GM12878 (cell line): ENCODE data around the gene LRRN4CL. TPM values are rescaled to one million over a fixed set of nuclear protein-coding genes. Genes with fewer than 3 reads are reported as not detected.

ENCODE experiments used
- ATAC-seq: fragments of 200-7000 bp; cut with Tn5 transposase; 3 replicates; pipeline ENCODE4 v1.9.1; 2020; ENCODE audit warnings: mild to moderate bottlenecking, moderate library complexity
- BruUV-seq: library from RNA; stranded (reverse); fragments of 400-500 nt; replicated peaks from 2 replicates; lab custom pipeline; 2021; lab: Mats Ljungman, UMichigan
- CTCF ChIA-PET: fragments of 300-600 bp; sonication (Branson Sonifier 250); formaldehyde crosslinking; extraction: SDS; loops from one replicate; lab custom pipeline; 2021; ENCODE audit warnings: inconsistent platforms; lab: Yijun Ruan, JAX
- POLR2A ChIA-PET: fragments of 350-600 bp; formaldehyde crosslinking; extraction: SDS; loops from one replicate; lab custom pipeline; 2021; ENCODE audit warnings: inconsistent platforms; lab: Charles Lee
- RAD21 ChIA-PET: fragments of 300-600 bp; sonication (Branson Sonifier 250); formaldehyde crosslinking; loops from one replicate; lab custom pipeline; 2023; ENCODE audit warnings: antibody characterized with exemption; ENCODE audit not compliant: unreplicated experiment; lab: Charles Lee
- SMC1A ChIA-PET: fragments of 300-600 bp; sonication (Branson Sonifier 250); formaldehyde crosslinking; loops from one replicate; lab custom pipeline; 2023; ENCODE audit not compliant: unreplicated experiment, uncharacterized antibody; lab: Charles Lee
- DNase-seq: peaks from one replicate; pipeline ENCODE4 v3.0.0-alpha.2; 2011; ENCODE audit warnings: low read depth, low spot score
- FAIRE-seq: peaks from 3 replicates; lab custom pipeline; 2011; peaks lifted over from hg19 to GRCh38; lab: Jason Lieb, UNC
- H2AFZ ChIP-seq: 2 replicates; pipeline ENCODE4 v1.6.0; 2011; ENCODE audit warnings: low read depth, low read length, control low read depth; ENCODE audit not compliant: control insufficient read depth
- H3K27ac ChIP-seq: 2 replicates; pipeline ENCODE4 v1.5.1; 2011; ENCODE audit warnings: control low read depth; ENCODE audit not compliant: control insufficient read depth, insufficient read depth
- H3K27me3 ChIP-seq, 2 experiments: replicated peaks in 1 of 2; 2 replicates each; pipeline versions ENCODE4 v1.6.0 to v1.6.1; 2011; ENCODE audit warnings: low read length in 1 of 2; ENCODE audit not compliant: control insufficient read depth in 2 of 2, insufficient read depth in 2 of 2
- H3K36me3 ChIP-seq, 2 experiments: 2 replicates each; pipeline ENCODE4 v1.5.1; 2011; ENCODE audit warnings: low read length in 1 of 2; ENCODE audit not compliant: control insufficient read depth in 2 of 2, insufficient read depth in 2 of 2
- H3K4me1 ChIP-seq: 2 replicates; pipeline ENCODE4 v1.6.1; 2011; ENCODE audit warnings: mild to moderate bottlenecking, low read length, moderate library complexity, mixed read lengths; ENCODE audit not compliant: control insufficient read depth, insufficient read depth
- H3K4me2 ChIP-seq: 2 replicates; pipeline ENCODE4 v1.6.0; 2011; ENCODE audit warnings: control low read depth; ENCODE audit not compliant: control insufficient read depth, insufficient read depth
- H3K4me3 ChIP-seq: fragments of 200-600 bp; sonication (generic); 2 replicates; pipeline ENCODE4 v1.5.1; 2016
- H3K79me2 ChIP-seq: 2 replicates; pipeline ENCODE4 v1.6.0; 2011; ENCODE audit warnings: low read length; ENCODE audit not compliant: control insufficient read depth, insufficient read depth
- H3K9ac ChIP-seq: 2 replicates; pipeline ENCODE4 v1.8.0; 2011; ENCODE audit warnings: low read length, control low read depth, mixed read lengths; ENCODE audit not compliant: control insufficient read depth, insufficient read depth
- H3K9me3 ChIP-seq: replicated peaks from 3 replicates; pipeline ENCODE4 v1.5.1; 2011; ENCODE audit warnings: mild to moderate bottlenecking, low read length; ENCODE audit not compliant: control insufficient read depth, insufficient read depth
- H4K20me1 ChIP-seq: 2 replicates; pipeline ENCODE4 v1.6.0; 2011; ENCODE audit not compliant: control insufficient read depth, insufficient read depth
- DPF2 ChIP-seq: fragments of 450-650 bp; IDR thresholded peaks from 2 replicates; pipeline ENCODE4 v1.6.1; 2017; ENCODE audit warnings: mild to moderate bottlenecking
- GATAD2B ChIP-seq: fragments of 450-650 bp; conservative IDR thresholded peaks from 2 replicates; pipeline ENCODE4 v1.6.1; 2017; ENCODE audit warnings: low read depth, mild to moderate bottlenecking, moderate library complexity
- KAT2A ChIP-seq: conservative IDR thresholded peaks from 2 replicates; pipeline ENCODE4 v1.6.1; 2011; ENCODE audit warnings: low read depth, low read length; ENCODE audit not compliant: control insufficient read depth
- LARP7 ChIP-seq: fragments of 450-650 bp; IDR thresholded peaks from 2 replicates; pipeline ENCODE4 v1.6.1; 2017; ENCODE audit warnings: mild to moderate bottlenecking
- NFXL1 ChIP-seq: fragments of 450-650 bp; IDR thresholded peaks from 2 replicates; pipeline ENCODE4 v1.6.1; 2017; ENCODE audit warnings: antibody characterized with exemption, mild to moderate bottlenecking, borderline replicate concordance
- NR2F1 ChIP-seq: fragments of 450-650 bp; conservative IDR thresholded peaks from 2 replicates; pipeline ENCODE4 v1.6.1; 2017; ENCODE audit warnings: mild to moderate bottlenecking
- RUNX3 ChIP-seq: IDR thresholded peaks from 2 replicates; pipeline ENCODE4 v1.6.1; 2012; ENCODE audit warnings: low read length, inconsistent platforms
- SMARCA5 ChIP-seq: fragments of 450-650 bp; IDR thresholded peaks from 2 replicates; pipeline ENCODE4 v1.6.1; 2017; ENCODE audit warnings: mild to moderate bottlenecking
- TAF1 ChIP-seq: IDR thresholded peaks from 2 replicates; pipeline ENCODE4 v1.6.1; 2011; ENCODE audit warnings: mild to moderate bottlenecking, low read depth, low read length, borderline replicate concordance
- ZNF207 ChIP-seq: fragments of 450-650 bp; IDR thresholded peaks from 2 replicates; pipeline ENCODE4 v1.6.1; 2014; ENCODE audit warnings: antibody characterized with exemption, mild to moderate bottlenecking, borderline replicate concordance
- ZNF217 ChIP-seq: fragments of 450-650 bp; IDR thresholded peaks from 2 replicates; pipeline ENCODE4 v1.6.1; 2017; ENCODE audit warnings: antibody characterized with exemption, mild to moderate bottlenecking
- ZNF384 ChIP-seq: IDR thresholded peaks from 2 replicates; pipeline ENCODE4 v1.6.1; 2012; ENCODE audit warnings: low read depth, mild to moderate bottlenecking, low read length, improper control_type of control experiment, borderline replicate concordance
- ZZZ3 ChIP-seq: IDR thresholded peaks from 2 replicates; pipeline ENCODE4 v1.6.1; 2011; ENCODE audit warnings: low read depth; ENCODE audit not compliant: control insufficient read depth, insufficient read length
- WGBS: methylation state at CpG from one replicate; pipeline ENCODE4 v1.1.6; 2016; ENCODE audit warnings: low lambda C conversion rate; ENCODE audit not compliant: insufficient replicate concordance, insufficient coverage; ENCODE audit errors: missing lambda C conversion rate; 5-methylcytosine and 5-hydroxymethylcytosine counted together
- in situ Hi-C: fragments of 300-500 bp; cut with MboI; formaldehyde crosslinking; loops from 9 replicates; pipeline ENCODE4 v1.14.3; 2018; ENCODE audit warnings: mixed read lengths
- intact Hi-C: fragments of 100-400 bp; cut with micrococcal nuclease; formaldehyde crosslinking; loops from one replicate; pipeline ENCODE4 v1.14.2; 2022; ENCODE audit not compliant: unreplicated experiment
- polyA plus RNA-seq, 11 experiments: library from polyadenylated mRNA; depleted of rRNA in 4 of 11; unstranded in 6 of 11; stranded (reverse) in 5 of 11; fragments of >200 nt; fragmentation: Nextera tagmentation in 4 of 11; fragmentation: Illumina TruSeq in 1 of 11; extraction: Ambion mirVana in 4 of 11; extraction: Trizol in 1 of 11; gene quantifications; 1 replicate in 1 of 11; 2 replicates in 10 of 11; pipeline versions ENCODE4 v1.2.1 to v1.2.3, GENCODE V29; 2011 to 2016; ENCODE audit warnings: inconsistent platforms in 2 of 11, missing spikeins in 2 of 11, low read depth in 1 of 11
- total RNA-seq, 4 experiments: library from RNA; depleted of rRNA in 3 of 4; stranded (reverse); fragments of >200 nt in 3 of 4; fragmentation: Illumina TruSeq in 1 of 4; extraction: Trizol in 1 of 4; gene quantifications; 2 replicates each; pipeline versions ENCODE4 v1.2.1 to v1.2.3, GENCODE V29; 2013 to 2021
- TF ChIP-seq, protein P1 (sequence below): IDR thresholded peaks from 2 replicates; pipeline ENCODE4 v1.6.1; 2011; ENCODE audit warnings: mild to moderate bottlenecking, low read depth, low read length, moderate library complexity; ENCODE audit not compliant: insufficient replicate concordance
- TF ChIP-seq, protein P2 (sequence below): fragments of 450-650 bp; conservative IDR thresholded peaks from 2 replicates; pipeline ENCODE4 v1.6.1; 2017; ENCODE audit warnings: mild to moderate bottlenecking, moderate library complexity

The LRRN4CL gene
- total and polyA plus RNA-seq, 10 of the 15 experiments (the other 5 are each of a cell fraction or from before 2014, with no cell fraction given): 0.01 to 0.06 TPM; not detected in 8

DNA sequence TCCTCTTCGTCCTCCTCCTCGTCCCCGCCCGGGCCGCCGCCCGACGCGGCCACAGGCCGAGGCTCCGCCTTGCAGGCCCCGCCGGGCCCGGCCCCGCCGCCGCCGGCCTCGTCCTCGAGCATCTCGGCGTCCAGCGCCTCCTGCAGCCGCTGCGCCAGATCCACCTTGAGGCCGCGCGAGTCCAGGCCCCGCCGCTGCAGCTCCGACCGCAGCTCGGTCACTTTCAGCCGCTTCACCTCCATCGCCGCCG lies 37.5 kb upstream of the LRRN4CL start:
- Histone ChIP-seq H2AFZ (no peak overlapping the region; the same call in 1 of the 2 replicates), H3K36me3 (peaks cover 9 to 28% of the 10 kb centered on the region in 2 experiments), H3K9me3 (no peaks in the 10 kb centered on the region; the same call in 2 of the 3 replicates), H4K20me1 (peaks cover 11% of the 10 kb centered on the region; the same call in 1 of the 2 replicates), H3K4me1 (no peaks in the 10 kb centered on the region; the same call in 1 of the 2 replicates), H3K27ac (peak overlapping the region; percentile 94), H3K27me3 (no peaks in the 10 kb centered on the region), H3K4me2 (peak overlapping the region; percentile 38; the same call in 1 of the 2 replicates), H3K9ac (peak overlapping the region; percentile 91), H3K79me2 (peaks cover 79% of the 10 kb centered on the region), H3K4me3 (peak overlapping the region; percentile 100)
- in situ Hi-C loops: no loop called here
- ChIA-PET POLR2A (interaction anchor here (0.5 to 6.8 kb wide), 31 partner anchors 12 to 1481 kb away, joined by 3 to 79 read pairs (median 8); partner anchors contain the start of genes BSCL2, C11orf98, CSKMT and EEF1G), RAD21 (interaction anchor here (1.0 to 5.2 kb wide), 16 partner anchors 17 to 302 kb away, joined by 3 to 44 read pairs (median 6); partner anchors contain the start of genes C11orf98, CSKMT, POLR2G and TAF6L), SMC1A (interaction anchor here (1.0 to 4.8 kb wide), 13 partner anchors 8 to 154 kb away, joined by 3 to 27 read pairs (median 5); partner anchors contain the start of genes BSCL2, C11orf98, CSKMT and GANAB), CTCF (interaction anchor here (0.9 to 5.4 kb wide), 11 partner anchors 17 to 158 kb away, joined by 3 to 34 read pairs (median 6); partner anchors contain the start of genes BSCL2, C11orf98, CSKMT and TAF6L)
- ATAC-seq (peak; percentile 15), FAIRE-seq (no peak), DNase-seq (no peak)
- intact Hi-C loops: loop anchor here (1.0 to 5.0 kb wide), 6 partner anchors 18 to 129 kb away; partner anchors contain the start of genes MTA2, NXF1, TAF6L and ZBTB3
- WGBS: 0% methylated on average over 11 of the region's 37 CpGs
- peak; percentile 98 for TF ChIP-seq NFXL1
- TF ChIP-seq, protein P1, sequence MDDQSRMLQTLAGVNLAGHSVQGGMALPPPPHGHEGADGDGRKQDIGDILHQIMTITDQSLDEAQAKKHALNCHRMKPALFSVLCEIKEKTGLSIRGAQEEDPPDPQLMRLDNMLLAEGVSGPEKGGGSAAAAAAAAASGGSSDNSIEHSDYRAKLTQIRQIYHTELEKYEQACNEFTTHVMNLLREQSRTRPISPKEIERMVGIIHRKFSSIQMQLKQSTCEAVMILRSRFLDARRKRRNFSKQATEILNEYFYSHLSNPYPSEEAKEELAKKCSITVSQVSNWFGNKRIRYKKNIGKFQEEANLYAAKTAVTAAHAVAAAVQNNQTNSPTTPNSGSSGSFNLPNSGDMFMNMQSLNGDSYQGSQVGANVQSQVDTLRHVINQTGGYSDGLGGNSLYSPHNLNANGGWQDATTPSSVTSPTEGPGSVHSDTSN: peak; percentile 41
- TF ChIP-seq, protein P2, sequence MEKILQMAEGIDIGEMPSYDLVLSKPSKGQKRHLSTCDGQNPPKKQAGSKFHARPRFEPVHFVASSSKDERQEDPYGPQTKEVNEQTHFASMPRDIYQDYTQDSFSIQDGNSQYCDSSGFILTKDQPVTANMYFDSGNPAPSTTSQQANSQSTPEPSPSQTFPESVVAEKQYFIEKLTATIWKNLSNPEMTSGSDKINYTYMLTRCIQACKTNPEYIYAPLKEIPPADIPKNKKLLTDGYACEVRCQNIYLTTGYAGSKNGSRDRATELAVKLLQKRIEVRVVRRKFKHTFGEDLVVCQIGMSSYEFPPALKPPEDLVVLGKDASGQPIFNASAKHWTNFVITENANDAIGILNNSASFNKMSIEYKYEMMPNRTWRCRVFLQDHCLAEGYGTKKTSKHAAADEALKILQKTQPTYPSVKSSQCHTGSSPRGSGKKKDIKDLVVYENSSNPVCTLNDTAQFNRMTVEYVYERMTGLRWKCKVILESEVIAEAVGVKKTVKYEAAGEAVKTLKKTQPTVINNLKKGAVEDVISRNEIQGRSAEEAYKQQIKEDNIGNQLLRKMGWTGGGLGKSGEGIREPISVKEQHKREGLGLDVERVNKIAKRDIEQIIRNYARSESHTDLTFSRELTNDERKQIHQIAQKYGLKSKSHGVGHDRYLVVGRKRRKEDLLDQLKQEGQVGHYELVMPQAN: 0 out of 2 replicates have a peak, but pooled peaks have one; percentile 75
- TF ChIP-seq ZNF207: no peak
- 0 out of 2 replicates have a peak, but pooled peaks have one; percentile 7 for TF ChIP-seq ZNF384
- TF ChIP-seq SMARCA5: peak; percentile 85; the same call in 1 of the 2 replicates
- TF ChIP-seq KAT2A: no peak
- TF ChIP-seq RUNX3: peak; percentile 67
- TF ChIP-seq ZNF217: 0 out of 2 replicates have a peak, but pooled peaks have one; percentile 67
- peak; percentile 86 for TF ChIP-seq DPF2
- TF ChIP-seq LARP7: peak; percentile 97; the same call in 1 of the 2 replicates
- TF ChIP-seq GATAD2B: peak; percentile 94; the same call in 1 of the 2 replicates
- TF ChIP-seq NR2F1: peak; percentile 64; the same call in 1 of the 2 replicates
- no peak for TF ChIP-seq ZZZ3
- 0 out of 2 replicates have a peak, but pooled peaks have one; percentile 85 for TF ChIP-seq TAF1
- no TSS peak for BruUV-seq
